Measurements from ENCODE around the gene PLEKHG4B. TPM values are rescaled to one million over a fixed set of nuclear protein-coding genes. Genes with fewer than 3 reads are reported as not detected.
A peak's percentile ranks its signal among the peaks of the same experiment; 100 is the strongest.

PLEKHG4B gene
- total RNA-seq, 3 donors from 2014 or later: 0.03 to 0.37 (median 0.05) TPM

- H3K27me3 Mint-ChIP-seq (ENCODE audit: low read depth): no peaks in the 10 kb centered on the region
- H3K4me3 Mint-ChIP-seq: no peak overlapping the region
- no peaks in the 10 kb centered on the region for H3K9me3 Mint-ChIP-seq
- DNase-seq: no peak
- no peak for ATAC-seq
- peaks cover 8% of the 10 kb centered on the region for H3K36me3 Mint-ChIP-seq (ENCODE audit: insufficient read depth)
- no peaks in the 10 kb centered on the region for H3K4me1 Mint-ChIP-seq (ENCODE audit: low read depth)
Observed at GRCh38 chr5:199197-199949, 107.4 kb downstream of the PLEKHG4B start.

GRCh38 chr5:199950-200645 is 108.1 kb downstream of the PLEKHG4B start:
- ATAC-seq (no peak), DNase-seq (no peak)
- peaks cover 15% of the 10 kb centered on the region for H3K36me3 Mint-ChIP-seq (ENCODE audit: insufficient read depth)
- H3K4me1 Mint-ChIP-seq (ENCODE audit: low read depth): no peaks in the 10 kb centered on the region
- no peaks in the 10 kb centered on the region for H3K9me3 Mint-ChIP-seq
- H3K27me3 Mint-ChIP-seq (ENCODE audit: low read depth): no peaks in the 10 kb centered on the region
- H3K4me3 Mint-ChIP-seq: no peak overlapping the region

GRCh38 chr5:200985-201384 is 109.0 kb downstream of the PLEKHG4B start:
- Mint-ChIP-seq H3K27me3 (ENCODE audit: low read depth) (no peaks in the 10 kb centered on the region), H3K4me1 (ENCODE audit: low read depth) (no peaks in the 10 kb centered on the region)
- no peak for ATAC-seq

GRCh38 chr5:201672-202071 is 109.7 kb downstream of the PLEKHG4B start:
- DNase-seq (no peak), ATAC-seq (no peak)
- H3K4me1 Mint-ChIP-seq (ENCODE audit: low read depth): no peaks in the 10 kb centered on the region
- H3K9me3 Mint-ChIP-seq: no peaks in the 10 kb centered on the region
- no peak overlapping the region for H3K4me3 Mint-ChIP-seq
- no peaks in the 10 kb centered on the region for H3K27me3 Mint-ChIP-seq (ENCODE audit: low read depth)
- peaks cover 22% of the 10 kb centered on the region for H3K36me3 Mint-ChIP-seq (ENCODE audit: insufficient read depth)

More at GRCh38 chr5:200985-201384, 109.0 kb downstream of the PLEKHG4B start:
- DNase-seq: no peak
- no peak overlapping the region for H3K4me3 Mint-ChIP-seq
- no peaks in the 10 kb centered on the region for H3K9me3 Mint-ChIP-seq
- peaks cover 22% of the 10 kb centered on the region for H3K36me3 Mint-ChIP-seq (ENCODE audit: insufficient read depth)

- H3K9me3 Mint-ChIP-seq: no peaks in the 10 kb centered on the region
- peaks cover 36% of the 10 kb centered on the region for H3K36me3 Mint-ChIP-seq (ENCODE audit: insufficient read depth)
- DNase-seq (no peak), ATAC-seq (no peak)
- peaks cover 2% of the 10 kb centered on the region for H3K4me1 Mint-ChIP-seq (ENCODE audit: low read depth)
- H3K4me3 Mint-ChIP-seq: no peak overlapping the region
- no peaks in the 10 kb centered on the region for H3K27me3 Mint-ChIP-seq (ENCODE audit: low read depth)
Observed at GRCh38 chr5:203246-203930, 111.4 kb downstream of the PLEKHG4B start.

- no peaks in the 10 kb centered on the region for H3K9me3 Mint-ChIP-seq
- ATAC-seq: no peak
- H3K36me3 Mint-ChIP-seq (ENCODE audit: insufficient read depth): peaks cover 36% of the 10 kb centered on the region
- no peak overlapping the region for H3K4me3 Mint-ChIP-seq
- no peak for DNase-seq
- peaks cover 6% of the 10 kb centered on the region for H3K4me1 Mint-ChIP-seq (ENCODE audit: low read depth)
- no peaks in the 10 kb centered on the region for H3K27me3 Mint-ChIP-seq (ENCODE audit: low read depth)
Observed at GRCh38 chr5:204001-204400, 112.0 kb downstream of the PLEKHG4B start.

- H3K9me3 Mint-ChIP-seq: no peaks in the 10 kb centered on the region
- peaks cover 36% of the 10 kb centered on the region for H3K36me3 Mint-ChIP-seq (ENCODE audit: insufficient read depth)
- no peaks in the 10 kb centered on the region for H3K27me3 Mint-ChIP-seq (ENCODE audit: low read depth)
- peaks cover 6% of the 10 kb centered on the region for H3K4me1 Mint-ChIP-seq (ENCODE audit: low read depth)
- no peak overlapping the region for H3K4me3 Mint-ChIP-seq
- DNase-seq: no peak
- no peak for ATAC-seq
Observed at GRCh38 chr5:204462-204861, 112.5 kb downstream of the PLEKHG4B start.

GRCh38 chr5:204966-205670 is 113.2 kb downstream of the PLEKHG4B start:
- ATAC-seq (no peak), DNase-seq (no peak)
- peaks cover 37% of the 10 kb centered on the region for H3K36me3 Mint-ChIP-seq (ENCODE audit: insufficient read depth)
- H3K4me1 Mint-ChIP-seq (ENCODE audit: low read depth): peaks cover 12% of the 10 kb centered on the region
- no peaks in the 10 kb centered on the region for H3K9me3 Mint-ChIP-seq
- no peak overlapping the region for H3K4me3 Mint-ChIP-seq
- H3K27me3 Mint-ChIP-seq (ENCODE audit: low read depth): no peaks in the 10 kb centered on the region

GRCh38 chr5:206406-206805 is 114.4 kb downstream of the PLEKHG4B start:
- H3K4me3 Mint-ChIP-seq: no peak overlapping the region
- H3K27me3 Mint-ChIP-seq (ENCODE audit: low read depth): no peaks in the 10 kb centered on the region
- ATAC-seq (no peak), DNase-seq (no peak)
- peaks cover 39% of the 10 kb centered on the region for H3K36me3 Mint-ChIP-seq (ENCODE audit: insufficient read depth)
- H3K9me3 Mint-ChIP-seq: no peaks in the 10 kb centered on the region
- peaks cover 17% of the 10 kb centered on the region for H3K4me1 Mint-ChIP-seq (ENCODE audit: low read depth)

- no peak overlapping the region for H3K4me3 Mint-ChIP-seq
- H3K27me3 Mint-ChIP-seq (ENCODE audit: low read depth): no peaks in the 10 kb centered on the region
- H3K9me3 Mint-ChIP-seq: no peaks in the 10 kb centered on the region
- H3K36me3 Mint-ChIP-seq (ENCODE audit: insufficient read depth): peaks cover 39% of the 10 kb centered on the region
- no peak for ATAC-seq
- peaks cover 17% of the 10 kb centered on the region for H3K4me1 Mint-ChIP-seq (ENCODE audit: low read depth)
- no peak for DNase-seq
Observed at GRCh38 chr5:206927-207536, 115.1 kb downstream of the PLEKHG4B start.

- Mint-ChIP-seq H3K36me3 (ENCODE audit: insufficient read depth) (peaks cover 38% of the 10 kb centered on the region), H3K4me3 (no peak overlapping the region), H3K9me3 (no peaks in the 10 kb centered on the region), H3K4me1 (ENCODE audit: low read depth) (peaks cover 17% of the 10 kb centered on the region), H3K27me3 (ENCODE audit: low read depth) (no peaks in the 10 kb centered on the region)
- ATAC-seq: no peak
- DNase-seq: no peak
Observed at GRCh38 chr5:207599-207998, 115.6 kb downstream of the PLEKHG4B start.

GRCh38 chr5:208449-209114 is 116.6 kb downstream of the PLEKHG4B start:
- no peak overlapping the region for H3K4me3 Mint-ChIP-seq
- peaks cover 37% of the 10 kb centered on the region for H3K36me3 Mint-ChIP-seq (ENCODE audit: insufficient read depth)
- DNase-seq (no peak), ATAC-seq (no peak)
- no peaks in the 10 kb centered on the region for H3K27me3 Mint-ChIP-seq (ENCODE audit: low read depth)
- no peaks in the 10 kb centered on the region for H3K9me3 Mint-ChIP-seq
- H3K4me1 Mint-ChIP-seq (ENCODE audit: low read depth): peaks cover 18% of the 10 kb centered on the region

GRCh38 chr5:213803-214395 is 121.9 kb downstream of the PLEKHG4B start:
- no peaks in the 10 kb centered on the region for H3K9me3 Mint-ChIP-seq
- ATAC-seq (no peak), DNase-seq (no peak)
- H3K36me3 Mint-ChIP-seq (ENCODE audit: insufficient read depth): peaks cover 19% of the 10 kb centered on the region
- H3K4me3 Mint-ChIP-seq: peak overlapping the region; percentile 21
- H3K27me3 Mint-ChIP-seq (ENCODE audit: low read depth): no peaks in the 10 kb centered on the region
- peaks cover 41% of the 10 kb centered on the region for H3K4me1 Mint-ChIP-seq (ENCODE audit: low read depth)

Measured in activated T-cell treated with anti-CD3 and anti-CD28 coated beads, Interleukin-2, amount 50 U/mL, for 4 hours (primary cell).